Inflammatory macrophage (primary cell): Measurements from ENCODE around the gene CACNA2D2.
A peak's percentile ranks its signal among the peaks of the same experiment; 100 is the strongest.

Experiments
- DNase-seq, 2 donors: peaks; one replicate each; pipeline ENCODE4 v3.0.0-alpha.2; 2020 to 2022

CACNA2D2 gene

DNA sequence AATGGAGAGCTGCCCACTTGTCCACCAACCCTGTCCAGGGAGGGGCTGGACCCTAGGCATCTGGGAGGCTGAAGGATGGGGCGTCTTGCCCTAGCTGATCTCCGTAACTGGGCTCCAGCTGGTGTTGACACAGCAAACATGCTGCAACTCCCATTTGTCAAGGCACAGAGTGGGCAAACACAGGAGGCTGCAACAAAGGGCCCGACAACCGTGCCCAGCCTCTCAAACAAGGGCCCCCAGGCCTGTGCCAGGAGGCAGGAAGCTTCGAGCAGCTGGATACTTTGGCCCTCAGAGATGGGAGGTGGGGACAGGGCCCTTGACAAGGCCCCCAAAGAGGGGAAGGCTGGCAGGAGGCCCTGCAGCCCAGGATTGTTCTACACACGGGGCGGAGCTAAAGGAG is 79.9 kb downstream of the CACNA2D2 start:
- no peak for DNase-seq

DNA sequence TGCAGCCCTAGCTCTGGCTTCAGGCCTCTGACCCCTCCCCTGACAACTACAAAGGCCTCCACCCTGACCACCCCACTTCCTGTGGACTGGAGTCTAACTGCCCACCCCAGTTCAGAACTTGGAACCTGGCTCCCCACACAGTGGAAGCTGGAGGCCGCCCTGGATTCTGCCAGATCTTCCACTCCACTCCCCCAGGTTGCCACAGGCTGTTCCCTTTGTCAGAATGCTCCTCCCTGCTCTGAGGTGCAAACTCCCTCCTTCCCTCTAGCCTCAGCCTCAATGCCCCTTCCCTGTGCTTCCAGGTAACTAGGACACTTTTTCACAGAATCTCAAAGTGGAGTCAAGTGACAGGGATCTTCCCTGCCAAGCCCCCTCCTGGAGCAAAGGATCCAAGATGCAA is 81.3 kb downstream of the CACNA2D2 start:
- no peak for DNase-seq

DNA sequence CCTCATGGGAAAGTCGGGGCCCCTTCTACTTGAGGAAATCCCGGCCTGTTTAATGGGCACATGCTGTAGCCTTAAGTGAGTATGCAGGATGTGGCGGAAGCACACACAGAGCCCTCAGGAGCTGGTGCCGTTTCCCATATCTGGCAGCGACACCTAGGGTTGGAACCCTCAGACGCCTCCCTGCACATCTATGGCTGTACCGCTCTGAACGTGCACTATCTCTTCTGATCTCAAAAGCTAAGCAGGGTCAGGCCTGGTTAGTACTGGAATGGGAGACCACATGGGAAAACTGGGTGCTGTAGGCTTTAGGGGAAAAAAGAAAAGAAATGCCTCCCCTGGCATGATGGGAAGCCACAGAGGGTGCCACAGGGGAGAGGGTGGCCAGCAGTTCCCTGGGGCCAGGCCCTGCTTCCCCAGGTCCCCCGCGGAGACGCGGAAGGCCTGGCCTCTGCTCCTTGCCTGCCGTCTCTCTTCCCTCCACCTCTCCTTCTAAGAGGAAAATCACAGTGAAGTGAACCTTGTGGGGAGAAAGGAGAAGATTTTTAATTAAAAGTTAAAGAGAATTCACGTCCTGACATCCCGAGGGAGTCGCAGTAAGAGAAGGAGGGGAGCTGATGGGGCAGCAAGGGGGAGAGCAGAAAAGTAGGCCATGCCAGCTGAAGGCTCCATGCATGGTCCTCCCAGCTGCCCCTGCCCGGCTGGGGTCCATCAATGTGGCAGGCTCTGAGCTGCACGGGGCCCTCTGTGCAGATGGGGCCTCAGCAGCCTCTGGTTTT is 83.7 kb downstream of the CACNA2D2 start:
- DNase-seq, result no peak

DNA sequence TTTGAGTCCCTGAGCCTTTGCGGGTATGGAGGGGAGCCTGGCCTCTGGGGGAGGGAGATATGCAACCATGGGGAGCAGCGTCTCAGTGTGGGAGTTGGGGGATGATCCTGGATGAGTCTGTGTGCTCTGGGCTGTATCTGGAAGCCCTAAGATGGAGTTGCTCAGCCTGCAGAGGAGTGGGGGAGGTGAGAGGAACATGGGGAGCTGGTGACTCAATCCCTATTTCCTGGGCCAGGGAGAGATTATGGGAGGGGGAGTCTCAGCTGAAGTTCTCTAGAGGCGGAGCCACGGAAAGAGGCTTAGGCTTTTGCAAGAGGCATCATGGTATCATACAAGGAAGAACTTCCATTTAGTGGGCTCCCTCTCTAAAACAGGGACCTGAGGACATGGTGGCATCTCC is 84.6 kb downstream of the CACNA2D2 start:
- peak; percentile 13 to 53 for DNase-seq

DNA sequence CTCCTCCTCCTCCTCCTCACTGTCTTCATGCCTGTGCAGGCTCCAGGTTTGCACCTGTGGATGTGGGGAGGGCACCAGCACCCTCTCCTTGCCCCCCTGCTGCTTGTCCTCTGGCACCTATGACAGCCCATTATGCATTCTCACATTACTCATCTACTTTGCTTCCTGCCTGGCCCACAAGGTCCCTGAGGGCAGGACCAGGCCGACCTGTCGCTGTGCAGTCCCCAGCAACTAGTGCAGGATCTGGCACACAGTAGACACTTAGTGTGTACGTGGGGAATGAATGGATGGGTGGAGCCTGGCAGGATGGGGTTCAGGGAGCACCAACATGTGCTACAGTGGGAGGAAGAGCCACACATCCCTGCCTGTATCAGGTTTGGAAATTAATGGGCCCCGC is 85.8 kb downstream of the CACNA2D2 start:
- DNase-seq, result no peak

GRCh38 chr3:50416736-50417636 is 86.4 kb downstream of the CACNA2D2 start:
- no peak for DNase-seq

GRCh38 chr3:50415816-50416215 is 87.6 kb downstream of the CACNA2D2 start:
- DNase-seq, result peak; percentile 23 to 75

- no peak for DNase-seq
These were observed 88.4 kb downstream of the CACNA2D2 start for GRCh38 chr3:50415061-50415460.

- DNase-seq, result no peak
These were observed 88.8 kb downstream of the CACNA2D2 start for GRCh38 chr3:50414616-50415015.

DNA sequence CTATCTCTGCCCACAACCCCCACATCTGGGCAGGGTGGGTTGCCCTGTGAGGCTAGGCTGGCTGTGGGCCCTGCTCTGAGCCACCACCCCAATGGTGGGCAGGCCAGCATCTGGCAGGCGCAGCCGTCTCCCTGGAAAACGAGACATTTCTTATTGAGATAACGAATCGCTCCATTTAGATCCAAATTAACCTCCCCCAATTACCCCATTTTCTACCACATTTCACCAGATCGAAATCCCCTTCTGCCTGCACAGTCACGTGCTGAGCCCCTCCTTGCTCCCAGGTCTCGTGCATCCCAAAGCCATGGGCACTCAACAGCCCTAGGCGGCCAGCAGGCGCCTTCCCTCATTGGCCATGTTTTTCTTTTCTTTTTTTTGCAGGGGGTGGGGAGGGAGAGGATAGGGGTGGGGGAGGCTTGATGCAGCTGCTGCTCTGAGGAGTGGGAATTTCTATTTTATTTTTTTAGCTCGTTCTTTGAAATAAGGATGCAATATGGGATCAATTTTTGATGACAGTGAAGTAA is 91.1 kb downstream of the CACNA2D2 start:
- no peak for DNase-seq

- no peak for DNase-seq
These were observed 92.2 kb downstream of the CACNA2D2 start for GRCh38 chr3:50411229-50411628.

DNA sequence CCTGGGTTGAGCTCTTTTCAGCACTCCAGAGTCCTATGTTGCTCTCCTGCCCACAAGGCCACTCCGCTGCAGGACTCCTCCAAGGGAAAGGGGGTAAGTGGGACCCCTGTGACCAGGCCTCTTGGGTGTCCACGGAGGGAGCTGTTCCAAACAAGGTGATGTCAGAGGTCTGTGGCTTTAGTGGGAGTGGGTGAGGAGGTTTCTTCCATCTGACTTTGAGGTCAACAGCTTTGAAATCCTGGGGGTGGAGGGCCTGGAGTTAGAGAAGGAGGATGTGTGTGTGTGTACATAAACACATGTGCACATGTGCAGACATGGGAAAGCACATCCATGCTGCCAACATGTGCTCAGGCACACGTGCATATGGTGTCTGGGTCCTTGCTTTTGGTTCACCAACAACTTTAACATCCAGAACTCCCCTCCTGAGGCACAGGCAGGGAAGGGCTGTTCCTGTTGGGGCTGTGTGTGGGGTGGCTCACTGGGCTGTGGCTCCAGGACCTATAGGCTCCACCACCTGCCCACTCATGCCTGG is 92.8 kb downstream of the CACNA2D2 start:
- peak; percentile 6 to 51 for DNase-seq

GRCh38 chr3:50410185-50410584 is 93.2 kb downstream of the CACNA2D2 start:
- no peak for DNase-seq

DNA sequence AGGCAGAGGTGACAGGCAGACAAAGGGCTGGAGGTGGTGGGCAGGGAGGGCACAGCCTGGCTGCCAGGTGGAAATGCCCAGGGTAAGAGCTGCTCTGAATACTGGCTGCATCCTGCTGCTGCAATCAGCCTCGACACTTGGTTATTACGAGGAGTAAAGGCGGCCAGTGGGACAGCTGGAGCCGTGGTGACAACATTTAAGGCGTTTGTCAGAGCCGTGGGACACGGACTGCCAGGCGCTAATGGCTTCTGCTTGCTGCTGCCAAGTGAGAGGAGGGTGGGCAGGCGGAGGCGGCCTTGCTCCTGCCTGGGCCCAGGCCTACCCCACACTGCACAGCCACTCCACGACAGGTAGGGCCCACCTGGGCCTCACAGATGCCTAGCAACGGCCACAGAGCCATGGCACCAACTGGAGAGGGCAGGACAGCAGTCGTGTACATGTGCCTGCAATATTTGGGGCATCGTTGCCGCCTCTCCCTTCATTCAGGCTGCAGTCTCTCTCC is 94.9 kb downstream of the CACNA2D2 start:
- no peak for DNase-seq

DNA sequence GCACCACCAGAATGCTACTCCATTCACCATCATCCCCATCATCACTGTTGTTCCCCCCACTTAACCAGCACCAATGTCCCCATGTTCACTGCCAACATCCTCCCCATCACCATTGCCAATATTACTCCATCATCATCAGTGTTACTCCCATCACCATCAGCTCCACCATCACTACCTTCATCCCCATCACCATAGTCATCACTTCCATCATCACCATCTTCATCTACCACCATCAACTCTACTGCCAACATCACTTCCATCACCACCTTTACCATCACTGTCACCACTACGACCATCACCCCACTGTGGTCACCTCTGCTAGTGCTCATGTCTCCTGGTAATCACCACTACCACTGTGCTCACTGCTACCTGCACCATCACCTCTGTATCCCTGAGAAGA is 96.9 kb downstream of the CACNA2D2 start:
- no peak for DNase-seq

DNA sequence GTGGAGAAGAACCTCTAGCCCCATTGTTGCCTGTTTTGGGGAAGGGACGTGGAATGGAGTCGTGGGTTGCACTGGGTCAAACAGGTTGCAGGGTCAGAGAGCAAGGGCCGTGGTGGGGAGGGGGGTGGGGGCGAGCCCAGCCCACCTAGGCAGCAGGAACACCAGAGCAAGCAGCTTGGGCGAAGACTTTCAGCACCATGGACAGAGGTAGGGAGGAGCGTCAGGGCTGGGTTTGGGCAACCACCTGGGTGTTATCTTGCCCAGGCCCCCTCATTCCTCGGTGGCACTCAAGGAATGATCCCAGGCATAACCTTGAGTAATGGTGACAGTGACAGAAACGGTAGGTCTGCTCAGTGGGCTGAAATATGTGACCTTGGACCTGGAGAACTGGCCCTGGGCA is 98.2 kb downstream of the CACNA2D2 start:
- DNase-seq, result no peak

DNA sequence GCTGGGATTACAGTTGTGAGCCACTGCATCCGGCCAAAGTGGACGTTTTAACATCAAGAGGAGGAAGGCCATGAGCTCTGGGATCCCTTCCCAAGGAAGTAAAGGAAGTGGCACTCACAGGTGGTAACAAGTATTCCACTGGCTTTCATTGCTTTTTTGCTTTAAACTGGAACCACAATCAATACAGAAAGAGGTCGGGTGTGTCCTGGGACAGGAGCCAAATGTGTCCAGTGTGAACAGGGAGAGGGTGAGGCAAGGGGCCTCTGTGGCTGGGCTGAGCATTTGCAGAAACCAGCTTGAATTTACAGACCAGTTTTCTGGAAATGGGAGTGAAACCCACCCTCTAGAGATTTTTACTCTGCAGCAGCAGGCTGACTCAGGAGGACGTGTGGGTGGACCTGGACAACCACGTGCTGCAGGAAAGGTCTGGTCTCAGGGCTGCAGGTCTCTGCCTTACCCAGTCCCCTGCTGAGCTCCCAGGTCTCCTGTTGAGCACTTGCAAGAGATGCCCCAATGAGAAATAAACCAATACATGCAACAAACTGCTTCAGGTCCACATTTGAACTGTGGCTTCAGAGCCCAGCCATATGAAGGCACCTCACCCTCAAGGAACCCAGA is 101.3 kb downstream of the CACNA2D2 start:
- DNase-seq, result no peak

DNA sequence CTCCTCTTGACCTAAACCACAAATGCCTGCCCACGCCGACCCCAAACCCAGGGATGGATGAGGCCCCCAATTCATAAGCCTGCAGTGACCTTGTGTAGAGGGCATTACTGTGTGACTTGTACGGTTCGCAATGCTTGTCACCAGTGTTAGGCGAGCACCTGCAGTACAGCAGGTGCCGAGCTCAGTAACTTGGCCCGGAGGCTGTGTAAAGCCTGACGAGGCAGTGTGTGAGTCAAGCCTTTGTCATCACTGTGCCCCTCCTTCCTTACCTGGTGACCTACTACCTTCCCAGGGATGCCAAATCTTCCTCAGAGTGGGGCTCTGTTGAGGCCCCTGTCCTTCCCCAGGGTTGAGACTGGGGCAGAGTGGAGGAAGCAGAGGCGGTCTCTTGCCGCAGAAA is 106.9 kb downstream of the CACNA2D2 start:
- DNase-seq, result no peak

GRCh38 chr3:50395070-50395860 is 108.2 kb downstream of the CACNA2D2 start:
- peak; percentile 81 to 89 for DNase-seq

DNA sequence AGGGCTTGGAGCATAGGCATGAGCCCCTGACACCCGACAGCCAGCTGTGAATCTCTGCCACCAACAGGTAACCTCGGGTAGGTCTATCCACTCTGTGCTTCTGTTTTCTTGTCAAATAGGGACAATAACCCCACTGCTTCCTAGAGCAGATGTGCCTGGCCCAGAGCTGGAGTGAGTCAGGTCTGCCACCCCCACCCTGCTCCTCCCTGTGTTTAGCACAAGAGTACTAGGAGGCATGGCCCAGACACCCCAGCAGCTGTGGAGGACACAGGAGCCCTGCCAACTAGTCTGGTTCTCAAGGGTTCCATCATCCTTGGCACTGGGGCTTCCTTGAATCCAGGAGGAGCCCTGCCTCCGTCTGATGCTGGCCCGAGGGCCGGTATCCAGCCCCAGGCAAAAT is 110.4 kb downstream of the CACNA2D2 start:
- DNase-seq, result no peak

GRCh38 chr3:50392101-50392715 is 111.2 kb downstream of the CACNA2D2 start:
- DNase-seq, result no peak
